ENCODE measurements around the gene PPP4R3B.

Gene PPP4R3B

GRCh38 chr2:55617175-55618024 is at the start of gene PPP4R3B:
Gene PPP4R3B, minus strand, starts transcription at chr2:55617622. Its CDS starts 337 bp downstream, at chr2:55617285.
- DNase-seq = peak; percentile 78 to 99 (median 98)

GRCh38 chr2:55653255-55653654 is 35.8 kb upstream of the PPP4R3B start:
- DNase-seq = no peak

- DNase-seq = no peak
These were observed 31.8 kb upstream of the PPP4R3B start for GRCh38 chr2:55649211-55649610.

GRCh38 chr2:55636831-55637230 is 19.4 kb upstream of the PPP4R3B start:
- no peak for DNase-seq

GRCh38 chr2:55628931-55629330 is 11.5 kb upstream of the PPP4R3B start:
- no peak for DNase-seq

- no peak for DNase-seq
These were observed 10.5 kb upstream of the PPP4R3B start for GRCh38 chr2:55627915-55628314.

- no peak for DNase-seq
These were observed 4.4 kb upstream of the PPP4R3B start for GRCh38 chr2:55621802-55622201.

- DNase-seq = no peak
These were observed 2.8 kb upstream of the PPP4R3B start for GRCh38 chr2:55620123-55620779.

GRCh38 chr2:55618275-55619055 is 1.0 kb upstream of the PPP4R3B start:
- peak in 41 of 51 donors; percentile 9 to 84 (median 41) for DNase-seq

GRCh38 chr2:55618025-55618274 is 528 bp upstream of the PPP4R3B start:
- no peak for DNase-seq

- peak in 4 of 51 donors; percentile 27 to 64 (median 45) for DNase-seq
These were observed 759 bp downstream of the PPP4R3B start for GRCh38 chr2:55616551-55617174.

GRCh38 chr2:55611997-55612396 is 5.4 kb downstream of the PPP4R3B start:
- no peak for DNase-seq

- no peak for DNase-seq
These were observed 6.3 kb downstream of the PPP4R3B start for GRCh38 chr2:55610954-55611743.

- DNase-seq = no peak
These were observed 7.4 kb downstream of the PPP4R3B start for GRCh38 chr2:55609938-55610578.

GRCh38 chr2:55609193-55609794 is 8.1 kb downstream of the PPP4R3B start:
- no peak for DNase-seq

GRCh38 chr2:55607717-55608116 is 9.7 kb downstream of the PPP4R3B start:
- DNase-seq = no peak

GRCh38 chr2:55604027-55604565 is 13.3 kb downstream of the PPP4R3B start:
- no peak for DNase-seq

- DNase-seq = no peak
These were observed 15.6 kb downstream of the PPP4R3B start for GRCh38 chr2:55601849-55602248.

GRCh38 chr2:55598056-55598795 is 19.2 kb downstream of the PPP4R3B start:
- DNase-seq = no peak

Measured in hypothalamus (tissue), 51 donors.